Putamen (tissue), 1 donor: ENCODE results near the gene LAMP1.
"Not testable (repeated sequence)": the region's sequence is repeated elsewhere in the genome, so short reads cannot be mapped to it uniquely, and the experiment has no call there.

Experiments used
- DNase-seq: peaks from one replicate; pipeline ENCODE4 v3.0.0-alpha.2; 2016; ENCODE audit warnings: low spot score

Gene LAMP1

GRCh38 chr13:113356596-113356995 is 59.6 kb downstream of the LAMP1 start:
- no peak for DNase-seq

GRCh38 chr13:113357529-113357928 is 60.5 kb downstream of the LAMP1 start:
- DNase-seq: no peak

- DNase-seq: no peak
These were observed 61.7 kb downstream of the LAMP1 start for GRCh38 chr13:113358653-113359190.

- no peak for DNase-seq
These were observed 62.5 kb downstream of the LAMP1 start for GRCh38 chr13:113359571-113359970.

GRCh38 chr13:113360446-113360845 is 63.4 kb downstream of the LAMP1 start:
- DNase-seq: no peak

GRCh38 chr13:113361406-113361805 is 64.4 kb downstream of the LAMP1 start:
- DNase-seq: no peak

GRCh38 chr13:113364311-113364889 is 67.4 kb downstream of the LAMP1 start:
- no peak for DNase-seq

GRCh38 chr13:113364901-113365582 is 68.0 kb downstream of the LAMP1 start:
- no peak for DNase-seq

GRCh38 chr13:113365583-113365970 is 68.5 kb downstream of the LAMP1 start:
- DNase-seq: no peak

GRCh38 chr13:113365971-113366588 is 69.0 kb downstream of the LAMP1 start:
- no peak for DNase-seq

GRCh38 chr13:113367020-113367560 is 70.1 kb downstream of the LAMP1 start:
- DNase-seq: no peak

GRCh38 chr13:113367771-113368170 is 70.7 kb downstream of the LAMP1 start:
- DNase-seq: no peak

- DNase-seq: not testable (repeated sequence)
These were observed 71.3 kb downstream of the LAMP1 start for GRCh38 chr13:113368353-113368752.

- DNase-seq: no peak
These were observed 72.2 kb downstream of the LAMP1 start for GRCh38 chr13:113369189-113369588.

GRCh38 chr13:113369881-113370280 is 72.8 kb downstream of the LAMP1 start:
- DNase-seq: no peak

- DNase-seq: no peak
These were observed 74.0 kb downstream of the LAMP1 start for GRCh38 chr13:113371061-113371460.

GRCh38 chr13:113371701-113372100 is 74.7 kb downstream of the LAMP1 start:
- DNase-seq: not testable (repeated sequence)
